Mucosa of rectum (tissue), 2 donors: ENCODE results near the gene RNPEP.

Source experiments
- H3K27ac ChIP-seq, 2 donors: one replicate each; pipeline ENCODE4 v1.7.0; 2013; ENCODE audit warnings: inconsistent platforms in 2 of 2, low read depth in 2 of 2, low read length in 2 of 2
- H3K27me3 ChIP-seq, 2 donors: one replicate each; pipeline ENCODE4 v1.7.0; 2013; ENCODE audit warnings: low read length in 2 of 2; ENCODE audit not compliant: control insufficient read depth in 2 of 2, insufficient read depth in 2 of 2
- H3K36me3 ChIP-seq, 2 donors: one replicate each; pipeline ENCODE4 v1.7.0; 2013; ENCODE audit warnings: low read length in 2 of 2; ENCODE audit not compliant: control insufficient read depth in 2 of 2, insufficient read depth in 2 of 2
- H3K4me1 ChIP-seq, 2 donors: one replicate each; pipeline ENCODE4 v1.7.0; 2013; ENCODE audit warnings: low read length in 2 of 2, mild to moderate bottlenecking in 1 of 2; ENCODE audit not compliant: control insufficient read depth in 2 of 2, insufficient read depth in 2 of 2
- H3K4me3 ChIP-seq, 2 donors: one replicate each; pipeline ENCODE4 v1.7.0; 2013; ENCODE audit warnings: low read length in 2 of 2
- H3K9ac ChIP-seq, 2 donors: one replicate each; pipeline ENCODE4 v1.7.0; 2013; ENCODE audit warnings: low read length in 2 of 2, low read depth in 1 of 2, mild to moderate bottlenecking in 1 of 2
- H3K9me3 ChIP-seq, 2 donors: one replicate each; pipeline ENCODE4 v1.7.0; 2013; ENCODE audit warnings: low read length in 2 of 2; ENCODE audit not compliant: control insufficient read depth in 2 of 2
- donor health status: healthy.
- donor health status: Normal muscosa, but diverticular disease.

Gene RNPEP

GRCh38 chr1:201944002-201944401 is 38.4 kb upstream of the RNPEP start:
- H3K4me1 ChIP-seq = peaks cover 0 to 3% of the 10 kb centered on the region in 2 donors
- H3K4me3 ChIP-seq = peak overlapping the region; percentile 62 to 78
- H3K27me3 ChIP-seq = peaks cover 15 to 30% of the 10 kb centered on the region in 2 donors
- H3K36me3 ChIP-seq = no peaks in the 10 kb centered on the region
- peak overlapping the region; percentile 59 for H3K27ac ChIP-seq
- H3K9me3 ChIP-seq = no peaks in the 10 kb centered on the region
- H3K9ac ChIP-seq = peak overlapping the region; percentile 68 to 74

- peak overlapping the region; percentile 74 to 76 for H3K9ac ChIP-seq
- H3K4me3 ChIP-seq = peak overlapping the region; percentile 62 to 78
Observed at GRCh38 chr1:201944639-201945038, 37.8 kb upstream of the RNPEP start.

GRCh38 chr1:201945157-201945556 is 37.3 kb upstream of the RNPEP start:
- peaks cover 15 to 30% of the 10 kb centered on the region in 2 donors for H3K27me3 ChIP-seq
- H3K4me1 ChIP-seq = peaks cover 0 to 3% of the 10 kb centered on the region in 2 donors
- no peaks in the 10 kb centered on the region for H3K9me3 ChIP-seq
- H3K9ac ChIP-seq = peak overlapping the region; percentile 74 to 76
- no peaks in the 10 kb centered on the region for H3K36me3 ChIP-seq
- H3K27ac ChIP-seq = peak overlapping the region; percentile 59 to 82
- H3K4me3 ChIP-seq = peak overlapping the region; percentile 62 to 78

More at GRCh38 chr1:201944639-201945038, 37.8 kb upstream of the RNPEP start:
- Histone ChIP-seq H3K9me3 (no peaks in the 10 kb centered on the region), H3K4me1 (peaks cover 0 to 3% of the 10 kb centered on the region in 2 donors), H3K36me3 (no peaks in the 10 kb centered on the region), H3K27me3 (peaks cover 15 to 30% of the 10 kb centered on the region in 2 donors), H3K27ac (peak overlapping the region; percentile 59)

- peak overlapping the region; percentile 81 to 82 for H3K27ac ChIP-seq
- peaks cover 15 to 30% of the 10 kb centered on the region in 2 donors for H3K27me3 ChIP-seq
- no peaks in the 10 kb centered on the region for H3K36me3 ChIP-seq
- peak overlapping the region; percentile 62 to 78 for H3K4me3 ChIP-seq
- H3K9ac ChIP-seq = peak overlapping the region; percentile 74 to 76
- peaks cover 0 to 3% of the 10 kb centered on the region in 2 donors for H3K4me1 ChIP-seq
- H3K9me3 ChIP-seq = no peaks in the 10 kb centered on the region
Observed at GRCh38 chr1:201945863-201946223, 36.6 kb upstream of the RNPEP start.

- H3K9ac ChIP-seq = peak within 1 kb of the TSS; percentile 74 to 76
- no peaks in the 10 kb centered on the region for H3K9me3 ChIP-seq
- H3K4me3 ChIP-seq = peak within 1 kb of the TSS; percentile 62 to 78
- peaks cover 0 to 3% of the 10 kb centered on the region in 2 donors for H3K4me1 ChIP-seq
- H3K27me3 ChIP-seq = peaks cover 15 to 30% of the 10 kb centered on the region in 2 donors
- peak within 1 kb of the TSS; percentile 81 to 82 for H3K27ac ChIP-seq
- H3K36me3 ChIP-seq = no peaks in the 10 kb centered on the region
Observed at GRCh38 chr1:201946224-201946908, 36.1 kb upstream of the RNPEP start, which contains the start of gene LMOD1. TSS of gene LMOD1 (minus strand) at chr1:201946548. CDS start at chr1:201946340, 208 bp downstream.

GRCh38 chr1:201947697-201948008 is 34.8 kb upstream of the RNPEP start:
- Histone ChIP-seq H3K27ac (peak overlapping the region; percentile 81 to 82), H3K9me3 (no peaks in the 10 kb centered on the region), H3K9ac (peak overlapping the region in 1 of 2 donors; percentile 74), H3K36me3 (no peaks in the 10 kb centered on the region), H3K4me3 (no peak overlapping the region), H3K27me3 (peaks cover 15 to 30% of the 10 kb centered on the region in 2 donors), H3K4me1 (peaks cover 0 to 3% of the 10 kb centered on the region in 2 donors)

- Histone ChIP-seq H3K27ac (no peak overlapping the region), H3K27me3 (peaks cover 15 to 24% of the 10 kb centered on the region in 2 donors), H3K4me1 (peaks cover 0 to 3% of the 10 kb centered on the region in 2 donors), H3K9me3 (no peaks in the 10 kb centered on the region), H3K4me3 (no peak overlapping the region), H3K9ac (no peak overlapping the region), H3K36me3 (no peaks in the 10 kb centered on the region)
Observed at GRCh38 chr1:201949491-201949890, 33.0 kb upstream of the RNPEP start.

GRCh38 chr1:201954263-201955008 is 28.0 kb upstream of the RNPEP start:
- H3K9ac ChIP-seq = peak overlapping the region in 1 of 2 donors; percentile 92
- H3K4me1 ChIP-seq = peaks cover 6 to 7% of the 10 kb centered on the region in 2 donors
- H3K4me3 ChIP-seq = peak overlapping the region; percentile 87 to 99
- no peaks in the 10 kb centered on the region for H3K9me3 ChIP-seq
- H3K36me3 ChIP-seq = peaks cover 12 to 16% of the 10 kb centered on the region in 2 donors
- H3K27me3 ChIP-seq = no peaks in the 10 kb centered on the region
- H3K27ac ChIP-seq = peak overlapping the region; percentile 85 to 89

- H3K4me1 ChIP-seq = peaks cover 6 to 7% of the 10 kb centered on the region in 2 donors
- peak within 1 kb of the TSS; percentile 92 to 99 for H3K9ac ChIP-seq
- H3K27ac ChIP-seq = peak within 1 kb of the TSS; percentile 85 to 89
- no peaks in the 10 kb centered on the region for H3K9me3 ChIP-seq
- H3K36me3 ChIP-seq = peaks cover 12 to 19% of the 10 kb centered on the region in 2 donors
- no peaks in the 10 kb centered on the region for H3K27me3 ChIP-seq
- H3K4me3 ChIP-seq = peak within 1 kb of the TSS; percentile 87 to 99
Observed at GRCh38 chr1:201955009-201955728, 27.3 kb upstream of the RNPEP start, which contains the start of gene TIMM17A. TSS of gene TIMM17A (plus strand) at chr1:201955503. CDS start at chr1:201955527, 24 bp downstream.
